A375 (cell line): ENCODE measurements around the gene POLR2J2. TPM values are rescaled to one million over a fixed set of nuclear protein-coding genes. Genes with fewer than 3 reads are reported as not detected.

Experiments
- small RNA-seq: library from RNA; depleted of rRNA; stranded (forward); fragments of <200 nt; gene quantifications from one replicate; pipeline ENCODE3, GENCODE V24; 2014
- total RNA-seq: library from RNA; depleted of rRNA; stranded (reverse); fragments of >200 nt; shearing (Covaris generic); gene quantifications from 2 replicates; pipeline ENCODE4 v1.2.3, GENCODE V29; 2014; rRNA removed

Gene POLR2J2
- total RNA-seq: 5.3 and 7.0 TPM in 2 replicates

GRCh38 chr7:102671166-102671955 is at the start of gene POLR2J2:
Gene POLR2J2, minus strand, starts transcription at chr7:102671663. Its CDS starts 62 bp downstream, at chr7:102671601.

DNA sequence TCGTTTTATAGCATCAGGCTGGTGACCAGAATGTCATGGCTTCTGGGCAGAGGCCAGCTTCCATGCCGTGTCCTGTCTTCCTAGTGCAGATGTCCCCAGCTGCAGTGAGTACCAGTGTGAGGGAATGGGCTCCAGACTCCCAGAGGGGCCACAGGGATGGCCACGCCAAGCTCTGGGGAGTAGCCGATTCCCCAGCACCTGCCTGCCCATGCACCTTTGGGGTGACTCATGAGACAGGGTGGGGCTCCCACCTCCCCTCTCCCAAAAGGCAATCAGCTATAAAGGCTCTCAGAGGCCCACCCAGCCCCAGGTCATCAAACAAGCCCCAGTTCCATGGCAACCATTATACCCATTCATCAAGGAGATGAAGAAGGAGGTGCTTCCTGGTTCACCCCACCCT is 21.5 kb downstream of the POLR2J2 start, which contains the start of gene SPDYE2B:
Gene SPDYE2B, plus strand, starts transcription at position 396 of the 400 bp plus-strand sequence. CDS start 2,030 bp downstream, outside the sequence.

DNA sequence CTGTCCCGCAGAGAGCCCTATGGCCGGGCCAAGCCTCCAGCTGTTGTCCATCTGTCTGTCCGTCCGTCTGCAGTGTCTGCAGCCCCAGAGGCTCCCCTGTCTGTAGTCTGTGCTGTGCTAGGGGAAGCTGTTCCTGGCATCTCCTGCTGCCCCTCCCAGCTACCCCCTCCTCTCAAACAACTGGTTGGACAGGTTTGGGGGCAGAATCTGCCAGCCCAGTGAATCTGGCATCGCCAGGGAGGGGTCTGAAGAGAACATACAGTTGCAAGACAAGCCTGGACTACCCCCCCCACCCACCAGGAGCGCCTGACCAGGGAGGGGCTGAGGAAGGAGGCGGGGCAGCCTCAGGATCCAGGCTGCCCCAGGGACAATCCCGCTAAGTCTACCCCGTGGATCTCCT is 28.8 kb downstream of the POLR2J2 start, which contains the start of gene UPK3BL1:
Gene UPK3BL1, minus strand, starts transcription at position 101 of the 400 bp plus-strand sequence. Its CDS starts 50 bp downstream, at position 51.

GRCh38 chr7:102616507-102617125 is 54.8 kb downstream of the POLR2J2 start, which contains the start of gene RASA4:
Gene RASA4, minus strand, starts transcription at chr7:102616756. Its CDS starts 67 bp downstream, at chr7:102616689.

Small RNAs within 50 kb of the gene (small RNA-seq; reads per million reads assigned to genes)
- gene AC105052.3: not detected
- gene UPK3BL1: not detected

Other genes with a start within 250 kb of the POLR2J2 start
- 29.3 and 33.3 TPM in 2 replicates for gene ORAI2, start 238.1 kb downstream of the POLR2J2 start, total RNA-seq
- gene ALKBH4, start 206.8 kb downstream of the POLR2J2 start, total RNA-seq: 18.6 and 22.4 TPM in 2 replicates
- 68.4 and 76.1 TPM in 2 replicates for gene LRWD1, start 206.7 kb downstream of the POLR2J2 start, total RNA-seq
- 73.1 and 79.1 TPM in 2 replicates for gene POLR2J, start 192.7 kb downstream of the POLR2J2 start, total RNA-seq
- 3.7 and 4.4 TPM in 2 replicates for gene RASA4B, start 153.9 kb downstream of the POLR2J2 start, total RNA-seq
- 21.6 and 24.7 TPM in 2 replicates for gene UPK3BL2, start 128.0 kb downstream of the POLR2J2 start, total RNA-seq
- gene SPDYE2, start 120.4 kb downstream of the POLR2J2 start, total RNA-seq: not detected in 2 replicates
- 42.0 and 46.6 TPM in 2 replicates for gene POLR2J3, start 99.1 kb downstream of the POLR2J2 start, total RNA-seq
- gene RASA4, start 54.9 kb downstream of the POLR2J2 start, total RNA-seq: 8.6 and 9.7 TPM in 2 replicates
- gene UPK3BL1, start 28.9 kb downstream of the POLR2J2 start, total RNA-seq: 14.8 and 16.4 TPM in 2 replicates
- gene SPDYE2B, start 21.3 kb downstream of the POLR2J2 start, total RNA-seq: not detected in 2 replicates
- 13.4 and 16.2 TPM in 2 replicates for gene FAM185A, start 77.3 kb upstream of the POLR2J2 start, total RNA-seq
- gene LRRC17, start 241.3 kb upstream of the POLR2J2 start, total RNA-seq: 3.8 and 5.0 TPM in 2 replicates